Measurements from ENCODE around the gene RIN2. TPM values are rescaled to one million over a fixed set of nuclear protein-coding genes. Genes with fewer than 3 reads are reported as not detected.

The RIN2 gene
- total RNA-seq, 2 donors from 2014 or later = 17.0 to 19.6 TPM

DNA sequence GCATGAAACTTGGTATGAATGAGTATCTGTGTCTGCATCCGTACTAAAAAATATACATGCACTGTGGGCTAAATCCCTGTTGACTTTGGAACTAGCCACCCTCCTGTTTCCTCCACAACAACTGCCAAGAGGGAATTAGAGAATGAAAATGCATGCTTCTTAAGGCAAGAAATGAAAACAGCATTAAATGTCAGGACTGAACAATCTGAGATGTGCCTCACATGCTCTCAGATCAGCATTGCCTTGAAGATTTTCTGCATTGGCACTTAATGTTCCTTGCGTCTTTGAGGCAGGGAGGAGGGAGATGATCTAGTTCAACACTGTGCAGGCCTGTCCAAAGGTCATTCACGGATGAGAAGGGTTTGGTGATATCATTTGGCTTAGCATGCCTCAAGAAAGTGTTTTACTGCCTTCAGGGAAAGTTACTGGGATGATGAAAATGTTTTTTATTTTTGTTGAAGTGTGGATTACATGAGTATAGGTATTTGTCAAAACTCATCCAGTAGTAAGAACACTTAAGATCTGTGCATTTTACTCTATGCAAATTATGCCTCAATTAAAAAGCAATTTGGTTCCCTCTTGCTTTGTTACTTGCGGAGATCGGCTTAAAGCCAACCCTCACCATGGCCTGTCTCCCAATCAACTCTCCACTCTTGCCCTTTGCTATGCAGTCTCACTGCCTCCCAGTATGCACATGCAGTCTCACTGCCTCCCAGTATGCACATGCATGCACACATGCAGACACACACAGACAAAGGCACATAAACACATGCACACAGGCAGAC is 47.5 kb upstream of the RIN2 start:
- Mint-ChIP-seq H3K27ac (no peak overlapping the region), H3K36me3 (ENCODE audit: low read depth) (no peaks in the 10 kb centered on the region), H3K4me1 (peaks cover 14% of the 10 kb centered on the region), H3K9me3 (peaks cover under 1% of the 10 kb centered on the region), H3K27me3 (ENCODE audit: insufficient read depth) (peaks cover 8% of the 10 kb centered on the region), H3K4me3 (no peak overlapping the region)
- Histone ChIP-seq H3K4me3 (ENCODE audit: low read length) (no peak overlapping the region), H3K9ac (ENCODE audit: extremely low read depth, low read length, poor library complexity, severe bottlenecking) (no peak overlapping the region), H3K4me1 (ENCODE audit: control insufficient read depth, insufficient read depth, low read length) (no peaks in the 10 kb centered on the region), H3K27ac (ENCODE audit: low read depth, low read length) (no peak overlapping the region), H3K27me3 (ENCODE audit: control insufficient read depth, insufficient read depth, low read length, poor library complexity, severe bottlenecking) (no peaks in the 10 kb centered on the region), H3K36me3 (ENCODE audit: control insufficient read depth, insufficient read depth, low read length) (no peaks in the 10 kb centered on the region), H3K9me3 (ENCODE audit: control insufficient read depth, low read length) (peaks cover 2% of the 10 kb centered on the region)
- WGBS, 2 experiments (ENCODE audit: insufficient coverage in 1 of 2, insufficient read length in 1 of 2) = 65 to 90% methylated on average over 4 to 5 of the region's 5 CpGs
- no peak for TF ChIP-seq CTCF (conservative IDR thresholded peaks at IDR 0.05)
- no peak for DNase-seq

GRCh38 chr20:19711126-19711525 is 46.9 kb upstream of the RIN2 start:
- H3K4me1 Mint-ChIP-seq = peaks cover 14% of the 10 kb centered on the region
- WGBS, 2 experiments (ENCODE audit: insufficient coverage in 1 of 2, insufficient read length in 1 of 2) = 85 to 97% methylated on average over 5 to 11 of the region's 11 CpGs
- H3K36me3 Mint-ChIP-seq (ENCODE audit: low read depth) = no peaks in the 10 kb centered on the region
- H3K9me3 Mint-ChIP-seq = peaks cover 6% of the 10 kb centered on the region
- Histone ChIP-seq H3K27ac (ENCODE audit: low read depth, low read length) (no peak overlapping the region), H3K9me3 (ENCODE audit: control insufficient read depth, low read length) (peaks cover 8% of the 10 kb centered on the region), H3K27me3 (ENCODE audit: control insufficient read depth, insufficient read depth, low read length, poor library complexity, severe bottlenecking) (no peaks in the 10 kb centered on the region), H3K4me1 (ENCODE audit: control insufficient read depth, insufficient read depth, low read length) (no peaks in the 10 kb centered on the region), H3K4me3 (ENCODE audit: low read length) (no peak overlapping the region), H3K36me3 (ENCODE audit: control insufficient read depth, insufficient read depth, low read length) (no peaks in the 10 kb centered on the region), H3K9ac (ENCODE audit: extremely low read depth, low read length, poor library complexity, severe bottlenecking) (no peak overlapping the region)
- DNase-seq = no peak
- H3K27me3 Mint-ChIP-seq (ENCODE audit: insufficient read depth) = peaks cover 8% of the 10 kb centered on the region
- no peak for TF ChIP-seq CTCF (conservative IDR thresholded peaks at IDR 0.05)
- H3K4me3 Mint-ChIP-seq = no peak overlapping the region
- H3K27ac Mint-ChIP-seq = no peak overlapping the region

DNA sequence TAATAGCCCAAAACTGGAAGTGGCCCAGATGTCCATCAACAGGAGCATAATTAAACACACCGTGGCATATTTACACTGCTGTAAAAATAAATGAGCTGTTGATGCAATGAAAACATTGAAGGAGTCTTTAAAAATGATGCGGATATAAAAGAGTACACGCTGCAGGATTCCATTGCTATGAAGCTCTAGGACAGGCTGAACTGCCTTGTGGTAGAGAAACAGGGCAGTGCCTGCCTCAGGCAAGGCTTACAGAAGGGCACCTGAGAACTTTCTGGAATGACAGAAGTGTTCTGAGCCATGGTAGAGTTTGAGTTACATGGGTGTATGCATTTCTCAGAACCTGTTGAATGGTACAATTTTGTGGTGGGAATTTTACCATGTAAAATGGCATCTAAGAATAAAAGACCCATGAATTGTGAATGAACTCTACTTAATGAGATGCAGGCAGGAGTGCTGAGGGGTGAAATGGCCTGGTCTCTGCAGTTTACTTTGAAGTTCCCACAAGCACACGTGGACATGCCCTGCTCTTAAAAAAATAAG is 45.3 kb upstream of the RIN2 start:
- Histone ChIP-seq H3K9ac (ENCODE audit: extremely low read depth, low read length, poor library complexity, severe bottlenecking) (no peak overlapping the region), H3K27ac (ENCODE audit: low read depth, low read length) (no peak overlapping the region), H3K9me3 (ENCODE audit: control insufficient read depth, low read length) (peaks cover 15% of the 10 kb centered on the region), H3K4me1 (ENCODE audit: control insufficient read depth, insufficient read depth, low read length) (no peaks in the 10 kb centered on the region), H3K4me3 (ENCODE audit: low read length) (no peak overlapping the region), H3K27me3 (ENCODE audit: control insufficient read depth, insufficient read depth, low read length, poor library complexity, severe bottlenecking) (no peaks in the 10 kb centered on the region), H3K36me3 (ENCODE audit: control insufficient read depth, insufficient read depth, low read length) (no peaks in the 10 kb centered on the region)
- no peaks in the 10 kb centered on the region for H3K36me3 Mint-ChIP-seq (ENCODE audit: low read depth)
- peaks cover 14% of the 10 kb centered on the region for H3K4me1 Mint-ChIP-seq
- no peak overlapping the region for H3K4me3 Mint-ChIP-seq
- H3K27ac Mint-ChIP-seq = no peak overlapping the region
- no peak for TF ChIP-seq CTCF (conservative IDR thresholded peaks at IDR 0.05)
- no peak for DNase-seq
- peaks cover 22% of the 10 kb centered on the region for H3K9me3 Mint-ChIP-seq
- WGBS, 2 experiments (ENCODE audit: insufficient coverage in 1 of 2, insufficient read length in 1 of 2) = 92 to 100% methylated on average over 2 to 4 of the region's 4 CpGs
- peaks cover 10% of the 10 kb centered on the region for H3K27me3 Mint-ChIP-seq (ENCODE audit: insufficient read depth)
